Muscle of leg (tissue), 11 donors: ENCODE results near the gene CD59. TPM values are rescaled to one million over a fixed set of nuclear protein-coding genes. Genes with fewer than 3 reads are reported as not detected.

Source experiments
- DNase-seq: peaks from one replicate; pipeline ENCODE4 v3.0.0; 2013
- H3K27ac ChIP-seq: one replicate; pipeline ENCODE4 v1.5.1; 2013; ENCODE audit warnings: mild to moderate bottlenecking, low read length, control low read depth
- H3K27me3 ChIP-seq: one replicate; pipeline ENCODE4 v1.6.1; 2013; ENCODE audit warnings: low read length; ENCODE audit not compliant: control insufficient read depth, insufficient read depth
- H3K36me3 ChIP-seq: one replicate; pipeline ENCODE4 v1.6.1; 2013; ENCODE audit warnings: low read length; ENCODE audit not compliant: control insufficient read depth, insufficient read depth
- H3K4me1 ChIP-seq: one replicate; pipeline ENCODE4 v1.6.1; 2013; ENCODE audit warnings: low read length; ENCODE audit not compliant: control insufficient read depth, insufficient read depth
- H3K4me3 ChIP-seq: one replicate; pipeline ENCODE4 v1.5.1; 2013; ENCODE audit warnings: low read length, control low read depth
- H3K9me3 ChIP-seq: replicated peaks from 2 replicates; pipeline ENCODE4 v1.6.1; 2013; ENCODE audit warnings: low read depth, low read length; ENCODE audit not compliant: control insufficient read depth
- WGBS: methylation state at CpG from one replicate; pipeline ENCODE4 v1.1.5; 2013; ENCODE audit warnings: missing lambda C conversion rate; ENCODE audit not compliant: insufficient coverage; 5-methylcytosine and 5-hydroxymethylcytosine counted together
- polyA plus RNA-seq, 8 donors: library from polyadenylated mRNA; unstranded; fragments of 120-200 nt; gene quantifications; one replicate each; pipeline versions ENCODE4 v1.2.1 to v1.2.3, GENCODE V29; 2013; ENCODE audit warnings: inconsistent platforms in 1 of 8, low replicate concordance in 1 of 8; ENCODE audit not compliant: insufficient read length in 8 of 8, insufficient read depth in 1 of 8
- total RNA-seq: library from RNA; stranded (reverse); fragments of 120-200 nt; gene quantifications from one replicate; pipeline ENCODE4 v1.2.4, GENCODE V29; 2013

Gene CD59
- total and polyA plus RNA-seq, 9 donors: 86.6 to 149 (median 107) TPM

DNA sequence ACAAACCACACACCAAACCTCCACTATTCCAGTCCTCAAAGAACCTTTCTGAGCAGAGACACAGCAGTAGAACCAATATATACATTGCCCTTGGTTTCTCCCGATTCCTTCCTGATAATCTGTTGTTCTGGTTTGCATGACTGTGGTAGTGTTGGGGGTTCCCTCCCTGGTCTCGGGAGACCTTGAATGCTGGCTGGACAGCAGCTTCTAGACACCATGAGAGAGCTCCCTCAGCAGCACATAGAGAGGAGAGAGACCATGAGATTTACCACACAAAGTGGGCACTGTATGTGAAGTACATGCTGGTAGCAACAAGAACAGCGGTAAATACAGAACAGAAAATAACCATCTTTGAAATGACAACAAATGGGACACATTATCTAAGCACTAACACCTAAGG is 38.2 kb downstream of the CD59 start:
- Histone ChIP-seq H3K9me3 (no peaks in the 10 kb centered on the region), H3K4me3 (no peak overlapping the region), H3K4me1 (peaks cover 25% of the 10 kb centered on the region)

DNA sequence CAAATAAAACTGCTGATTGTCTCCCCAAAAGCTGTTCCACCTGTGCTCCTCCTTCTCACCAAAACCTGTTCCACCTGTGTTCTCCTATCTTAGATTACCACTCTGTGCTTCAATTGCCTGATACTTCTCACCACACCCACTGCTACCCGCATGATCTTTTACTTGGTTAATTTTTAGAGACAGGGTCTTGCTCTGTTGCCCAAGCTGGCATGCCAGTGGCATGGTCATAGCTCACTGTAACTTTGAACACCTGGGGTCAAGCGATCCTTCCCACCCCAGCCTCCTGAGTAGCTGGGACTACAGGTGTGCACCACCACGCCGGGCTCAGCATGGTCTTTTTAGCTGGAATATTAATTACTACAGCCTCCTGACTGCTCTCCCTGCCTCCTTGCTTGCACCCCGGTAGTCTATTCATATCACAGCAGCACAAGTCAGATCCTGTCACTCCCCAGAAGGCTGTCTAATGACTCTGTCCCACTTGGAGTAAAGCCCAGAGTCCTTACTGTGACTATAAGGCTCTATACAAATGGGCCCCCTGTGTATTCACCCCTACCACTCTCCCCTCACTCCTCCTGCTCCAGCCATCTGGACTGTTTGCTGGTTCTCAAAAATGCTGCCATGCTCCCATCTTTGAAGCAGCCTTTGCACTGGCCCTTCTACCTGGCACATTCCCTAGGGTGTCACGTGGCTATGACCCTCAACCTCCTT is 39.1 kb downstream of the CD59 start:
- H3K4me1 ChIP-seq: peaks cover 30% of the 10 kb centered on the region

More for the DNA sequence above, 38.2 kb downstream of the CD59 start:
- DNase-seq: no peak
- Histone ChIP-seq H3K36me3 (no peaks in the 10 kb centered on the region), H3K27me3 (peaks cover 4% of the 10 kb centered on the region), H3K27ac (no peak overlapping the region)
- WGBS: no CpG with 5 or more reads among the region's 3 CpGs

DNA sequence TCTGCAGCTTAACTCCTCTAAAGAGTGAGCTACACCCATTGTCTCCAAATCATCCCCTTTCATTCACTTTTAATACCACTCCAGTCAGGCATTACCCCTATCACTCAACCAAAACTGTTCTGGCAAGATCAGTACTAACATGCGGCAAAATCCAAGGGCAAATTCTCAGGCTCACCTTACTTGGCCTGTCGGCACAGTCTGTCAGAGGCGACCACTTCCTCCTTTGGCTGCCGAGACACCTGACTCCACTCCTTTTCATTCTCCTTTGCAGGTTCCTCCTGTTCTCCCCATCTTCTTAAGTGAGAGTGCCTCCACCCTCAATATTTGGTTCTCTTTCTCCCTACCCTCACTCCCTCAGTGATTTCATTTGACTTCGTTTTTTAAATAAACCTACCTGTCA is 39.8 kb downstream of the CD59 start:
- Histone ChIP-seq H3K27ac (no peak overlapping the region), H3K4me3 (no peak overlapping the region), H3K27me3 (peaks cover 4% of the 10 kb centered on the region), H3K9me3 (no peaks in the 10 kb centered on the region), H3K4me1 (peaks cover 30% of the 10 kb centered on the region), H3K36me3 (no peaks in the 10 kb centered on the region)
- no peak for DNase-seq
- WGBS: 85% methylated on average over 5 of the region's 5 CpGs

More for the DNA sequence above, 39.1 kb downstream of the CD59 start:
- no peak overlapping the region for H3K4me3 ChIP-seq
- peaks cover 4% of the 10 kb centered on the region for H3K27me3 ChIP-seq
- no peak overlapping the region for H3K27ac ChIP-seq
- no peaks in the 10 kb centered on the region for H3K36me3 ChIP-seq
- 72% methylated on average over 6 of the region's 6 CpGs for WGBS
- H3K9me3 ChIP-seq: no peaks in the 10 kb centered on the region
- peak; percentile 53 for DNase-seq

DNA sequence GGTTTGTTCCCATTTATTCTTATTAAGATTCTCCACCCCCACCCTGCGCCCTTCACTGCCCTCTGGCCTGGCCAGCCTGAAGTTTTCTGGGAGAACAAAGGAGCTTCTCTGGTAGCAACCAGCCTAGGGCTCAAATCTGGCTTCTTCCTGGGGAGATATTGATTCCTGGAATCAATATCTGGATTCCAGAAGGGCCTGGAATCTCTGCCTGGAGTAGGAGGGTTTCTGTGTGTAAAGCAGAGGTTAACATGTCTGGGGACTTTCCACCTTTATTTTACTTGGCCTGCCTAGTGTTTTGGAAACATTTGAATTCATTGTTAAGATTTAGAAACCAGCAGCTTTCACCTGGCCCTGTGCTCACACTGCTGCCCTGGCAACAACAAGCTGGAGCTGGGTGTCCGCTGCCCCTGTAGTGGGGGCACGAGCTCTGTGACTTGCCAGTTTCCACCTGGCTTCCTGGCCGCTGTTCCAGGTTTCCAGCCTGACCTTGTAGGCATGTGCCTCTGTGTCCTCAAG is 41.1 kb downstream of the CD59 start:
- H3K27me3 ChIP-seq: peaks cover 4% of the 10 kb centered on the region
- peaks cover 34% of the 10 kb centered on the region for H3K4me1 ChIP-seq
- peak; percentile 47 for DNase-seq
- no peak overlapping the region for H3K4me3 ChIP-seq
- H3K36me3 ChIP-seq: no peaks in the 10 kb centered on the region
- 78% methylated on average over 3 of the region's 4 CpGs for WGBS
- H3K9me3 ChIP-seq: no peaks in the 10 kb centered on the region
- no peak overlapping the region for H3K27ac ChIP-seq

DNA sequence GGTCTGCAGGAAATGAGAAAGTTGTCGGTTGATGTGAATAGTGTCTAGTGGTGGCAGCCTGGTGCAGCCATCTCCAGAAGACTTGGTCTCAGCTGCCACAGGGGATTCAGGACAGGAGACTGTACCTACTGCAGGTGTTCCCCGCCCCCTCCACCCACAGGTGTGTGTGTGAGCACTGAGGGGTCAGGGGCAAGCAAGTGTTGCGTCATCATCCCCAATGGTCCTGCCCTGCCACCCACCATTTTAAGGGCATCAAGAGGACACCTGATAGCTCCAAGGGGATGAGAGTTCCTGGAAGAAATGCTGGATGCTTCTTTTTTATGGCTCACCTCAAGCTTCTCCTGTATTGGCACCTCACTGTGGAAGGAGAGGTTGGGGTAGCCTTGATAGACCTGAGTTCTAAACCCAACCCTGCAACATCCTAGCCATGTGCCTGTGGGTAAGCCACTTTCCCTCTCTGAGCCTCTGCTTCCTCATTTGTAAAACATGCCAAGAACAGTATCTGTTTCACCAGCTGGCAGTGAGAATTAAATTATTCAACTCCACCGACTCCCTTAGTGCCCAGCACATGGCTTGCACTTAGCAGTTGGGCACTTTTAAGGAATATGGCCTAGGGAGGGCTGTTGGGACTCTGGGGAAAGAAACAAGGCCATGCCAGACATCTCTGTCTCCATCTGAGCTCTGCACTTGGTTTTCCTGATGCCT is 41.7 kb downstream of the CD59 start:
- no peaks in the 10 kb centered on the region for H3K9me3 ChIP-seq
- H3K27ac ChIP-seq: no peak overlapping the region
- H3K4me1 ChIP-seq: peaks cover 29% of the 10 kb centered on the region
- DNase-seq: no peak
- no CpG with 5 or more reads among the region's 4 CpGs for WGBS
- no peak overlapping the region for H3K4me3 ChIP-seq
- no peaks in the 10 kb centered on the region for H3K36me3 ChIP-seq
- peaks cover 3% of the 10 kb centered on the region for H3K27me3 ChIP-seq

DNA sequence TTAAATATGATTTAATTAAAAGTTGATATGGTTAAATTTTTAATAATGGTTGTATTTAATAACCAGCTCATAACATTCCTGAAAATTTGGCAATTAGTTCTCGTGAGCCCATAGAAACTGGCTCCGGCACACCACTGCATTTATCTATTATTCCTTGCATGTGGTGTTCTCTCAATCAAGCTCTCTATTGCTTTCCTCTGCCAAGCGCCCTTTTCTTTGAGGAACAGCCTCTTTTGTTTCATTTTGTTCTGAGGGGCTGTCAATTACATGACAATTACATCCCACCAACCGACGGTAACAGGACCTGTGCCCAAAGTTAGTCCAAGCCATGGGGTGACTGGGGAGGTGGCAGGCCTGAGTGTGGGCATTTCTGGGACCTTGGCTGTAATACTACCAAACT is 43.7 kb downstream of the CD59 start:
- no peak overlapping the region for H3K4me3 ChIP-seq
- no peak for DNase-seq
- peaks cover 29% of the 10 kb centered on the region for H3K4me1 ChIP-seq
- H3K36me3 ChIP-seq: no peaks in the 10 kb centered on the region
- 50% methylated on average over 2 of the region's 5 CpGs for WGBS
- H3K27me3 ChIP-seq: no peaks in the 10 kb centered on the region
- peaks cover under 1% of the 10 kb centered on the region for H3K9me3 ChIP-seq
- H3K27ac ChIP-seq: peak overlapping the region; percentile 88

DNA sequence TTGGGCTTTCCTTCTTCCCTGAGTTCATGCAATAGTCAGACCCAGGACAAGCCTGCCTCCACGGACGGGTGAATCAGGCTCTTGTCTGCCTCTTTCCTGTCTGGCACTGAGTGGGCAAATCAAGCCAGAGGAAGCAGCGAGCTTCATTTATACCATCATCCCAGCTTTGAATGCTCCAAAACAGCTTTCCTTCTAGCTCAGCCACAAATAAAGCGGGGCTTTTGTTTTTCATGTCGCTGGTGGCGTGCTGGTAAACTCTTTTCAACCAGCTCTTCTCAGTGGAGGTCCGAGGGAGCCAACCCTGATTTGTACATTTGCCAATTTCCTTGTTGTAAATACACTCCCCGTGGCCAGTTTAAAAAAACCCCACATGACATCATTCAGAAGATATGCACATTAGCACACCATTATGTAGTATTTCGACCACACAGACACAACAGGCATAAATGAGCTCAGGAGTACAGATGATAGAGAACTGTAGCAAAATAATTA is 44.2 kb downstream of the CD59 start:
- Histone ChIP-seq H3K27ac (peak overlapping the region; percentile 88), H3K4me1 (peaks cover 29% of the 10 kb centered on the region), H3K27me3 (no peaks in the 10 kb centered on the region), H3K36me3 (no peaks in the 10 kb centered on the region), H3K9me3 (peaks cover 4% of the 10 kb centered on the region), H3K4me3 (no peak overlapping the region)
- peak; percentile 92 for DNase-seq
- 19% methylated on average over 5 of the region's 9 CpGs for WGBS

DNA sequence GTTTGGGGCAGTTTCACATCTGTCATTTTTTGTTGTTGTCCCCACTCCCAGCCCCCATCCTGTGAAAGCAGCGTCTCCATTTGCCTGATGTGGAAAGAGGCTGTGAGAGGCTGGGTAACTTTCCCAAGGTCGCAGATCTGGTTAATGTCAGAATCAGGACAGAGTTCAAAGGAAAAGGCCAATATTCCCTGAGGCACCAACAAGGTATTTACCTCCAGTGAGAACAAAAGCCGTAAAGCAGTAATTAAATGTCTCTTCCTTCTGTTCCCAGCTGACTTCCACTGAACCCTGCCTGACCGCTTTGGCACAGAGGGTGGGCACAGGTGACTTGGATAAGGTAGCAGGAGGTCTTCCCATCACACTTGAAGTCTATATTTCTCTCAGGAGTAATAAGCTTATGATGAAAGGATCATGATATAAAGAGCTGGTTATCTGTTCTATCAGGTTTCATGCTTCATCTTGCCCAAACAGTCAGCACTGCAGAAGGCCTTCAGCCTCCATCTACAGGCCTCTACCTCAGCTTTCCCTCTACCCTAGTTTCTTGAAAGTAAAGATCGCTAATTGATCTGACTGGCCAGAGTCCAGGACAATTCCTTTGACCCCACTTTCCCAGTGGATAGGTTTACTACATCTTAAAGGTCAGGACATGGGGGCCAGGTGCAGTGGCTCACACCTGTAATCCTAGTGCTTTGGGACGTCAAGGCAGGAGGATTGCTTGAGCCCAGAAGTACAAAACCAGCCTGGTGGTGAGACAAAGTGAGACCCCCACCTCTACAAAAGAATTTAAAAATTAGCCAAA is 45.0 kb downstream of the CD59 start:
- H3K36me3 ChIP-seq: no peaks in the 10 kb centered on the region
- H3K4me3 ChIP-seq: no peak overlapping the region
- H3K4me1 ChIP-seq: peaks cover 29% of the 10 kb centered on the region
- H3K27me3 ChIP-seq: no peaks in the 10 kb centered on the region
- WGBS: 73% methylated on average over 2 of the region's 6 CpGs
- H3K9me3 ChIP-seq: peaks cover 4% of the 10 kb centered on the region
- peak overlapping the region; percentile 88 for H3K27ac ChIP-seq
- DNase-seq: no peak

DNA sequence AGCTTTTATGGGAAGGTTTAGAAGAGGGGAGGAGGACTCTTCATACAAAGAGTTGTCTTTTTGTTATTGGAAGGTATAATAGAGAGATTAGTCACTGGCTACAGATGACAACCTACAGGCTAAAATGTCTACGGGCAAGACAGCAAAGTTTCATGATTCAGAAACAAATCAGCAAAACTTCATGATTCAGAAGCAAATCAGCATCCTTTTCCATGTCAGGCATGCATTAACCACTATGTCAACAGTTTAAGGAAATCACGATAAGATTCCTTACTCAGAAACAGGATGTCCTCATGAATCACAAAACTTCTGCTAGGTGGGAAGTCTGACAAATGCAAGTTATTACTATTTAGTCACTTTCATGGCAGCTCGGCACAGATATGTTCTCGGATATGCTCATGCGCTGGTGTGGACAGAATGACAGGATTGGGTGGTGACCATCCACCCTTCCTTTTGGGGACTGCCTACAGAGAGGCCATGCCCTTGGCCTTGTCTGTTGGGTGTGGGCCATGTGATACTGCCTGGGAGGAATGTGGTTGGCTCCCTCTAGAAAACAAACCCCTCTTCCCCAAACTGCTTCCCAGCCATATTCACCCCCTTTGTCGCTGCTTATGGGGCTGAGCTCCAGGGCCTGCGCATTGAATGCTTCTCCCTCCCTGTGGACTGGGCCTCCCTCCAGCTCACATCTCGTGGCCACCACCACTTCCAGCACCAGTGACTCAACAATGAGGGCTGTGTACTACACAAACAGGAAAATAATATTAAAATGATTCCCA is 45.7 kb downstream of the CD59 start:
- no peaks in the 10 kb centered on the region for H3K36me3 ChIP-seq
- H3K4me3 ChIP-seq: no peak overlapping the region
- WGBS: 49% methylated on average over 3 of the region's 8 CpGs
- H3K27ac ChIP-seq: peak overlapping the region; percentile 88
- H3K27me3 ChIP-seq: no peaks in the 10 kb centered on the region
- peak; percentile 56 for DNase-seq
- H3K4me1 ChIP-seq: peaks cover 29% of the 10 kb centered on the region
- peaks cover 4% of the 10 kb centered on the region for H3K9me3 ChIP-seq
